HG03159 (cell line): ENCODE measurements around the gene TMEM163.

ENCODE experiments used
- ATAC-seq: cut with Tn5 transposase; IDR thresholded peaks from one replicate; pipeline ENCODE4 v1.9.1; 2021; ENCODE audit warnings: mild to moderate bottlenecking, moderate library complexity; ENCODE audit not compliant: unreplicated experiment

Gene TMEM163

GRCh38 chr2:134462275-134462674 lies 256.5 kb downstream of the TMEM163 start:
- no peak for ATAC-seq

GRCh38 chr2:134461511-134461910 lies 257.3 kb downstream of the TMEM163 start:
- no peak for ATAC-seq

GRCh38 chr2:134460583-134460998 lies 258.2 kb downstream of the TMEM163 start:
- peak; percentile 84 for ATAC-seq

GRCh38 chr2:134459706-134460406 lies 258.9 kb downstream of the TMEM163 start:
- no peak for ATAC-seq

GRCh38 chr2:134458950-134459349 lies 259.9 kb downstream of the TMEM163 start:
- ATAC-seq: no peak

GRCh38 chr2:134458473-134458853 lies 260.3 kb downstream of the TMEM163 start:
- ATAC-seq: no peak

- ATAC-seq: no peak
Observed at GRCh38 chr2:134457765-134458472, 260.9 kb downstream of the TMEM163 start.

- no peak for ATAC-seq
Observed at GRCh38 chr2:134457353-134457752, 261.4 kb downstream of the TMEM163 start.

- ATAC-seq: no peak
Observed at GRCh38 chr2:134455426-134455825, 263.4 kb downstream of the TMEM163 start.

GRCh38 chr2:134454931-134455330 lies 263.9 kb downstream of the TMEM163 start:
- no peak for ATAC-seq

GRCh38 chr2:134454426-134454825 lies 264.4 kb downstream of the TMEM163 start:
- no peak for ATAC-seq

- ATAC-seq: no peak
Observed at GRCh38 chr2:134453973-134454372, 264.8 kb downstream of the TMEM163 start.

GRCh38 chr2:134453476-134453875 lies 265.3 kb downstream of the TMEM163 start:
- ATAC-seq: no peak

GRCh38 chr2:134452042-134452733 lies 266.6 kb downstream of the TMEM163 start:
- ATAC-seq: no peak

- ATAC-seq: no peak
Observed at GRCh38 chr2:134451347-134451630, 267.5 kb downstream of the TMEM163 start.

- no peak for ATAC-seq
Observed at GRCh38 chr2:134449751-134450513, 268.9 kb downstream of the TMEM163 start.

- no peak for ATAC-seq
Observed at GRCh38 chr2:134449157-134449556, 269.6 kb downstream of the TMEM163 start.

GRCh38 chr2:134448650-134449049 lies 270.1 kb downstream of the TMEM163 start:
- no peak for ATAC-seq

GRCh38 chr2:134447669-134448068 lies 271.1 kb downstream of the TMEM163 start:
- no peak for ATAC-seq

- no peak for ATAC-seq
Observed at GRCh38 chr2:134446383-134447017, 272.3 kb downstream of the TMEM163 start.

- no peak for ATAC-seq
Observed at GRCh38 chr2:134445985-134446382, 272.8 kb downstream of the TMEM163 start.
